NCI-H2107 (cell line): ENCODE results near the gene CCDC85B.

Experiments
- DNase-seq: peaks from one replicate; lab custom pipeline; 2025; lab: John Stamatoyannopoulos, UW

Gene CCDC85B

GRCh38 chr11:65934014-65934413 is 43.5 kb downstream of the CCDC85B start:
- no peak for DNase-seq

- no peak for DNase-seq
These were observed 47.3 kb downstream of the CCDC85B start for GRCh38 chr11:65937766-65938165.
